Pons (tissue), 1 donor: ENCODE measurements around the gene PDE9A.
A peak's percentile ranks its signal among the peaks of the same experiment; 100 is the strongest.
"Not testable (repeated sequence)": the region's sequence is repeated elsewhere in the genome, so short reads cannot be mapped to it uniquely, and the experiment has no call there.

Experiments used
- DNase-seq: peaks from one replicate; pipeline ENCODE4 v3.0.0-alpha.2; 2016; ENCODE audit warnings: low spot score

Gene PDE9A

GRCh38 chr21:42798106-42798505, 144.7 kb downstream of the PDE9A start:
- DNase-seq = no peak

GRCh38 chr21:42799516-42799915, 146.1 kb downstream of the PDE9A start:
- DNase-seq = no peak

- DNase-seq = no peak
Measured at GRCh38 chr21:42799948-42800347, 146.5 kb downstream of the PDE9A start.

- not testable (repeated sequence) for DNase-seq
Measured at GRCh38 chr21:42801616-42802015, 148.2 kb downstream of the PDE9A start.

- DNase-seq = peak; percentile 30
Measured at GRCh38 chr21:42806509-42807140, 153.2 kb downstream of the PDE9A start.

- not testable (repeated sequence) for DNase-seq
Measured at GRCh38 chr21:42807293-42807895, 154.0 kb downstream of the PDE9A start.

- DNase-seq = no peak
Measured at GRCh38 chr21:42807938-42808613, 154.7 kb downstream of the PDE9A start.

GRCh38 chr21:42809171-42809570, 155.8 kb downstream of the PDE9A start:
- DNase-seq = no peak

GRCh38 chr21:42809577-42810475, 156.4 kb downstream of the PDE9A start:
- no peak for DNase-seq

- DNase-seq = no peak
Measured at GRCh38 chr21:42811960-42812359, 158.5 kb downstream of the PDE9A start.

GRCh38 chr21:42812528-42813241, 159.3 kb downstream of the PDE9A start:
- DNase-seq = not testable (repeated sequence)

- no peak for DNase-seq
Measured at GRCh38 chr21:42815217-42815616, 161.8 kb downstream of the PDE9A start.

- peak; percentile 31 for DNase-seq
Measured at GRCh38 chr21:42818328-42818749, 164.9 kb downstream of the PDE9A start.

- DNase-seq = no peak
Measured at GRCh38 chr21:42819861-42820615, 166.6 kb downstream of the PDE9A start.

GRCh38 chr21:42820616-42821465, 167.4 kb downstream of the PDE9A start:
- DNase-seq = no peak
